GM18499 (cell line): ENCODE measurements around the gene CRELD2.

Source experiments
- ATAC-seq: cut with Tn5 transposase; IDR thresholded peaks from one replicate; pipeline ENCODE4 v1.9.1; 2021; ENCODE audit warnings: moderate number of reproducible peaks; ENCODE audit not compliant: insufficient read depth, unreplicated experiment

The CRELD2 gene

DNA sequence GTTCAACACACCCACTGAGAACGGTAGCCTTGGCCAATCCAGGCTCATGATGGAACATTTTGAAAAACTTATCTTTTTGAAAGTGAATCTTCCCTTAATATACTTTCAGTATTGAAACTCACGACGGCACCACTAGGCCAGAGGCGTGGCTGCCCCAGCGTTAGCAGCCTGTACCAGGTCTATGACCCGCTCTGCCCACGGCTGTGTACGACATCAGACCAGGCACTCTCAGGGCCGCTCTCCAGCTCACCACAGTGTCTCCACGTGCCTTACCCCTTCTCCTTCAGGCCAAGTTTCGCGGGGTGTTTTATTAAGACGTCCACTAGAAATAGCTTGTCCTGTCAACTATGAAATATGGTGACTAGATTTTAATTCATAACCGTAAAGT, 31.4 kb upstream of the CRELD2 start:
- ATAC-seq, result no peak

DNA sequence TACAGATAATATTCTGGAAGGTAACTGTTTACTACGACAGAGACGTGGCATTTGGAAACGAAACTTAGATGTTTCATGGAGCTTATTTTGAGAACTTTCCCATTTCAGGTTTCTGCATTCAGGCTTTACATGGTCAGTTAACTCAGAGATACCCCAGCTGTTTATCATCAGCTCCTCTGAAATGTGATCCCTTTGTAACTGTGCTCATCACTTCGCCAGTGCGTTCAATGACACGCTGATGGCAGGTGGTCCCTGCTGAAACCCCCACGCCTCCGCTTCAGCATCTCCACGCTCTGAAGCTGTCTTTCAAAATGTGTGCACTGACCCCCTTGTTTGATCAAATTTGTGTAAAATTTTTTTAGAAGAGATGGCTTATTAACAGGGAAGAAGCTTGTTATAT, 30.7 kb upstream of the CRELD2 start:
- no peak for ATAC-seq

DNA sequence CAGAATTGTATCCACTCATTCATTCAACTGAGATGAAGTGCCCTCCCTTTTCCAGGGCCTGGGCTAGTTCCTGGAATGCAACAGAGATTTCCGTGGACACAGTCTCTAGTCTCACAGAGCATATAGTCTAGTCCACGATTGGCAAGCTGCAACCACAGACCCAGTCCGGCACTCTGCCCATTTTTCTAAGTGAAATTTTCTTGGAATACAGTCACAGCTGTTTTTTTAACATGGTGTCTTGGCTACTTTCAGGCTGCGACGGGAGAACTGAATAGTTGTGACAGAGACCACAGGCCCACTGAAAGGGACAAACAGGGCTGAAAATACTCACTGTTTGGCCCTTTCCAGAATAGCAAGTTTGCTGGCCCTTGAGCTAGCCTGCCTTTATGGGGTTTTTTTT, 29.4 kb upstream of the CRELD2 start:
- no peak for ATAC-seq

DNA sequence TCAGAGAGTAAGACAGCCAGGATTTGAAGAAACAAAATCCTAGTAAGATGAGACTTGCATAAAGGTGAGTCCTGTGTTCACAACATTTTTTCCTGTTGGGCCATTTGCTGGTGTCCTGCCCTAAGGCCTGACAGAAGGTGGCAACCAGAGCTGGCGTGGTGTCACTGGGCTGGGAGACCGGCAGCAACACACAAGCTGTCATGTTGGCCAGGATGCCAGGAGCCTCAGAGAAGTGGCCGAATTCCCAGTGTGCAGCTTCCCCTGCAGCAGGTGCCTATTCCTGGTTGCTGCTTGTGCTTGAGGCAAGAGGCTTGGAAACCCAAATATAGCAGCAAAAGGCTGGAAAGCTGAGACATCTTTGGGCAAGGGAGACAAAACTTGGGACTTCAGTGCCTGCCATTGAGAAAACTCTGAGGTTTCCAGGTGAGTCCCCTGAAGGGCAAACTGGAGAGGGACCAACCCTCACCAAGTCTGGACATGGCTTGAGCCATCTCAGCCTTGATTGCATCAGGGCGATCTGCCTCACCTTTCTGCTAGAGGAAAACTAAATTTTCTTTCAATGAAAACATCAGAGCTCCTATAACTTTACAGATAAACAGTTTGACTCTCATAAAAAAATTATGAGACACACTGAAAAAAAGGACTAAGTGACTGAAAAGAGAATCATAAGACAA, 26.1 kb upstream of the CRELD2 start:
- no peak for ATAC-seq

DNA sequence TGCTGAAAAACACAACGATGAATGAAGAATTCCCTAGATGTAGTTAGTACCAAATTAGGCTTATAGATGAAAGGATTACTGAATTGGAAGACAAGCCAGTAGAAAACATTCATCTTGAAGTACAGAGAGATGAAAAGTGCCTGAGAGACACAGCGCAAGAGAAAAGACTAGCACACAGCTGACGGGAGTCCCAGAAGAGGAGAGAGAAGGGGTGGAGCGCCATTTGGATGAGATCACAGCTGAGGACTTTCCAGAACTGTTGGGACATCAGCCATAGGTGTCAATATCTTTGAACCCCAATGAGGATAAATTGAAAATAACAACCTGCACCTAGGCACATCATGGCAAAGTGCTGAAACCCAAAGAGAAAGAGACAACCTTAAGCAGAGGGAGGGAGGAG, 25.4 kb upstream of the CRELD2 start:
- ATAC-seq, result no peak

DNA sequence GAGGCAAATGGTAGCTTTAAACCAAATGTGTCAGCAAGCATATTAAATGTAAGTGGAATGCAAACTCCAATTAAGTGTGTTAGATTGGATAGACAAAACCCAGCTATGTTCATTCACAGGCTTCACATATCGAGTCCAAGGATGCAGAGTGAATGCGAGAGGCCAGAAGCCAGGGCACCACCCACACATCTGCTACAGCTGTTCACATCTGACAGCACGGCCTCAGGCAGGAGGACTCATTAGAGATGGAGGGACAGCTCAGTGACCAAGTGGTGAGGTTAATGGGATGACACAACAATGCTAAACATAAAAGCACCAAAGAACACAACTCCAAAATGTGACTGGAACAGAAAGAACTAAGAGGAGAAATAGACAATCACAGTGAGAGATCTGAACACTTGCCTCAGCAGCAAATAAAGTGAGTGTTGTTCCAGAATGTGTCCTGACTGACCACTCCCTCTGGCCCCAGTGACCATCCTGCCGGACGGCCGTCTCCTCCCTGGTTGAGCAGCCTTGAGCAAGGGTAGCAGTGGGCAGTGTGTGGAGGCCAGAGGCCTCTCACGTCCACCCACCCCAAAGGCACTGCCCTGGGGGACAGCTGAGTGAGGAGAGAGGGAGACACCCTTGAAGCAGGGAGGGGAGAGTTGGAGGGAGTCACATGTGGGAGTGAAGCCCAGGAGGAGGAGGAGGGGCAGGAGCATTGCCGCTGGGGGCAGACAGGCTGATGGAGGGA, 23.9 kb upstream of the CRELD2 start:
- ATAC-seq, result no peak

DNA sequence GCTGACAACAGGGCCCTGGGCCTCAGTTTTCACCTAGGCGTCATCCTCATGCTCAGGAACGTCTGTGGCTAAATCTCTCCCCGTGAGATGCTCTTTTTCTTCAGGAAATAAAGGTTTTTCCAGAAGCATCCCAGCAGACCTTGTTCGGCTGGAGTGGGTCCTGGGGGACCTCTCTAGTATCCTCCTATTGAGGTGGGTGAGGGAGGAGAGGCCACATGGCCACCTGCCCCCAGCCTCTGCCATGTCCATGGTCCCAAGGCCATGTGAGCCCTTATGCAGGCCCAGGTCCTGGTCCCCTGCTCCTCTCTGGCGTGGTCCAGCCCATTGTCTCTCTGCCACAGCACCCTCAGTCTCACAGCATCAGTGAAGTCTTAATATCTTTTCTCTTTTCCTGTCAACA, 22.2 kb upstream of the CRELD2 start:
- no peak for ATAC-seq

DNA sequence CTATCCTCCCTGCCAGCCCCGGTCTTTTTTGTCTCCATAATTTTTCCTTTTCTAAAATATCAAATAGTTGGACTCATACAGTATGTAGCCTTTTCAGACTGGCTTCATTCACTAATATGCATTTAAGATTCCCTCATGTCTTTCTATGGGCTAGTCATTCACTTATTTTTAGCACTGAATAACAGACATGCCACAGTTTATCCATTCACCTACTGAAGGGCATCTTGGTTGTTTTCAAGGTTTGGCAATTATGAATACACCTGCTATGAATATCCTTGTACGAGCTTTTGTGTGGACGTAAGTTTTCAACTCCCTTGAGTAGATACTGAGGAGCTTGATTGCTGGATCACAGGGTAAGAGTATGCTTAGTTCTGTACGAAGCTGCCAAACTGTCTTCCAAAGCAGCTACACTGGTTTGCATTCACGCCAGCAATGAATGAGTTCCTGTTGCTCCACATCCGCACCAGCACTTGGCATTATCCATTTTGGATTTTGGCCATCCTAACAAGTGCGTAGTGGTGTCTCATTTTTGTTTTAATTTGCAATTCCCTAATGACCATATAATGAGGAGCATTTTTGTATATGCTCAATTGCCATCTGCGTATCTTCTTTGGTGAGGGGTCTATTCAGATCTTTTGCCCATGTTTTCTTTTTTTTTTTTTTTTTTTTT, 21.3 kb upstream of the CRELD2 start:
- ATAC-seq, result no peak

DNA sequence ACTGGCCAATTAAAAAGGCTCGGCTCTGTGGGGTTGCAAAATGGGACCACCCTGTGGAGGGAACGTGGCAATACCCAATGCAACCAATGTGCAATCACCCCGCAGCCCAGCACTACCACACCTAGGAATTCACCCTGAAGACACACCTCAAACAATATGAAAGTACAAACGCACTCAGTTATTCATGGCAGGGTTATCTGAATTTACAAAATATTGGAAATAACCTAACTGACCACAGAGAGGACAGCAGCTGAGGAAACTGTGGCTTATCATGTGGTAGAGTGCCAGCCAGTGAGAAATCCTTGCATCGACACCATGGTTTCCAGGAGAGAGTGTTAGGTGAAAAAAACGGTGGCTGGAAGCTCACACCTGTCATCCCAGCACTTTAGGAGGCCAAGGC, 18.9 kb upstream of the CRELD2 start:
- no peak for ATAC-seq

DNA sequence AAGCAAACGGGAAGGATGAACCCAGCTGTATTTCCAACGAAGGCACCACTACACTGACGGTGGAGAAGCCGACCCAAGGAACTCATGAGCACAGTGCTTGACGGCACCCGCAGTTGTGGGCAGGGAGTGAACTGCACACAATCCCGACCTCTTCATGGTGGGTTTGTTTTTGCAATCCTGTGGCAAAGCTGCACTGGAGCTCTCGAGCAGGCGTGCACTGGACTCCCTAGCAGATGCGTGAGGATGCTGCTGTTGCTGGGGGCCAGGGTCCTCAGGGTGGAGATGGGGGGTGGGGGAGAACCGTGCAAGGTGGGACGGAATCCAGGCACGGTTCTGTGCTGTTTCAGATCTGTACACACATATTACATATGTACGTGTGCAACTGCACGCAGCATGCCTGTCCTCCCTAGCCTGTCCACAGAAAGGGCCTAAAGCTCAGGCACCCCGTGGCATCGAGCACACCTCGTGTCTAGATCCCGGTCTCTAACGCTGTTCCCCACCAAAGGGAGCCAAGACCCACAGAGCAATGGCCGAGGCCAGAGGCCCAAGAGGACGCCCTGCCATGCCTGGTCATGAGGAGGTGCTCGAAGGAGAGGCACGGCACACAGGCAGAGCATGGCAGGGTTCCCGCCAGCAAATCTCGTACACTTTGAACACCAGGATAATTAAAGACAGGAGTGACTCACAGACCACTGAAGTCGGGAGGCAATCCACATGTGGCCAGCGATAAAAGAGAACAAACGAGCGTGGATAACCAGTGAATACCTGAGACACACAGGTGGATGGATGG, 17.8 kb upstream of the CRELD2 start:
- no peak for ATAC-seq

DNA sequence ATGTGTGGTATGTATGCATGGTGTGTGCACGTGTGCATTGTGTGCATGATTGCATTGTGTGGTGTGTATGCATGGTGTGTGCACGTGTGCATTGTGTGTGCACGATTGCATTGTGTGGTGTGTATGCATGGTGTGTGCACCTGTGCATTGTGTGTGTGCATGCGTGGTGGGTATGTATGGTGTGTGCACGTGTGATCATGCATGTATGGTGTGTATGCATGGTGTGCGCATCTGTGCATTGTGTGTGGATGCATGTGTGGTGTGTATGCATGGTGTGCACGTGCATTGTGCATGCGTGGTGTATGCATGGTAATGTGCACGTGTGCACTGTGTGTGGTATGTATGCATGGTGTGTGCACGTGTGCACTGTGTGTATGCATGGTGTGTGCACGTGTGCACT, 17.0 kb upstream of the CRELD2 start:
- ATAC-seq, result no peak

DNA sequence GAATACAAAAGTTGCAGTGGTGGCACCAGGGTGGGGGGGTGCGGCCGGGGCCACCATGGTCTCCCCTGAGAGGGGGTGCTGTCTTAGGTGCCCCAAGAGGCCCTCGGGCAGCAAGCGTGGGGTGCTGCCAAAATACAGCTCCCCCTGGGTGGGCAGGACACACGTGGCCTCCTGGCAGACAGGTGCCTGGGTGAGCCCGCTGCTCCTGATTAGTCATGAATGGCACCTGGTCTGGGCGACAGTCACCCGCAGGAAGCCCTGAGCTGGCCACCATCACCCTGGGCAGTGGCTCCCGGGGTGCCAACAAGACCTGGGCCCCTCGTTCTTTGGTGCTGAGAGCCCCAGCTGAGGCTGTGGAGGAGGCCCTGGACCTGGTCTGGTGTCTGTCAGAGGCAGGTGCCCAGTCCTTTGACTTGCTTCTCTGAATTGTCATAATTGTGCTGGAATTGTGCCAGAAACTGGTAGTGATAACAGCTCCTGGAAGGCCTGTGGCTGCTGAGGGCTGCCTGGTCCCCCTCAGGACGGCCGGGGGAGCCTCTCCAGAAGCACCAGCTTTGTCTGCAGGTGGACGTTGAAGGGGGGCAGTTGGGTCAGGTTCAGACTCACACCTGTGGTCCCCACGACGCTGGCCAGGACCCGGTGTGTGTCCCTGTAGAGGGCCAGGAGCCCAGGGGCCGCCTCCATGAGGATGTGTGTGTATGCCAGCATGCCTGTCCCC, 15.0 kb upstream of the CRELD2 start:
- no peak for ATAC-seq

DNA sequence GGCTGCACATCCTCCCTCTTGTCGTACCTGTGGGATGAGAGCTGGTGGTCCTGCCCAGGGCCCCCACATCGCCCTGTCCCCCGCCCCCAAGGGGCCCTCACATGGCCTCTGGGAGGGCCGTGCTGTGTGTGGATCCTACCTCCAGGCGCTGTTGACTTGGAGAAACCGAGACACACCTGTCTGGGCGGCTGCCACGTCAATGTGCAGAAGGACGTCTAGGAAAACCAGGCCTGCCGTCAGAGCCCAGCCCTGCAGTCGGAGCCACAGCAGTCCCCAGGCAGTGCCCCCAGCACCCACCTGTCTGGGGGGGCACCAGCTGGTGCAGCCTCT, 14.4 kb upstream of the CRELD2 start:
- no peak for ATAC-seq

DNA sequence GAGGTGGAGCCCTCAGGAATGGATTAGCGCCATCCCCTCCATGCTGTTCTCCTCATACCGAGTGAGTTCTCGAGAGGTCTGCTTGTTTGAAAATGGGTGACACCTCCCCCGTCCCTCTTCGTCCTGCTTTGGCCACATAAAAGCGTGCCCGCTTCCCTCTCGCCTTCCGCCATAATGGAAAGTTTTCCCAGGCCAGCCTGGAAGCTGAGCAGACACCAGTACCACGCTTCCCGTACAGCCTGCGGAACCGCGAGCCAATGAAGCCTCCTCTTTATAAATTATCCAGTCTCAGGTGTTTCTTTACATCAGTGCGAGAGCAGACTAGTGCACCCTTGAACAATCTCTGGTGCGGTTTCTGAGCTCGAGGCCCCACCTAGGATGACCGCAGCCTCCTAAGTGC, 13.0 kb upstream of the CRELD2 start:
- ATAC-seq, result no peak

DNA sequence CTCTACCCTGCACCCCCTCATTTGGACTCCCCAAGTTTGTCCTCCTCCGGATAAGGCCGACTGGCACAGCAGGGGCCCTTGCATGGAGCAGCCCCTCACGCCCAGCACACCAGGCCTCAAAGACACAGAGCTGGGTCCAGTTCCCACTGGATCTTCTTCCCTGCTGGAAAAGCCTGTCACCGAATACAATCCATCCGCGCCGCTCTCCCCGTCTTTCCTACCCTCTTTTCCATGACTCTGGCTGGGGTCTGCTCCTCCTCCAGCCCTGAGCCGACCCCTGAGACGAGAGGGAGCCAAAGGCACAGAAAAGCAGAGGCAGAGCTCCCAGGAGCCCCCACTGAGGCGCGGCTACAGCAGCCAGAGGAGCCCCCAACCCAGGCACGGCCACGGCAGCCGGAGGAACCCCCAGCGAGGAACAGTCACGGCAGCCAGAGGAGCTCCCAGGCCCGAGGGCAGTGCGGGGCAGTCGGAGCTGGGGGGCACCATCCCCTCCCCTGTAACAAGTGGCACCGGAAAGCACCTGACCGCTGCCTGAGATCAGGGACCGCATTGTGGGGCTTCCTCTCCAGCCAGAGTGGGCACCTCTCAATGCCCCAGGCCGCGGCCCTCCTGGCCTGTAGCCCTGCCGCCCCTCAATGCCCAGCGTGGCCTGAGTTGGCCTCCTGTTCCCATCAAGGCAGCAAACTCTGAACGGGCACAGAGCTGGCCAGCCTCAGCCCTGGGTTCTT, 12.2 kb upstream of the CRELD2 start:
- ATAC-seq, result no peak

DNA sequence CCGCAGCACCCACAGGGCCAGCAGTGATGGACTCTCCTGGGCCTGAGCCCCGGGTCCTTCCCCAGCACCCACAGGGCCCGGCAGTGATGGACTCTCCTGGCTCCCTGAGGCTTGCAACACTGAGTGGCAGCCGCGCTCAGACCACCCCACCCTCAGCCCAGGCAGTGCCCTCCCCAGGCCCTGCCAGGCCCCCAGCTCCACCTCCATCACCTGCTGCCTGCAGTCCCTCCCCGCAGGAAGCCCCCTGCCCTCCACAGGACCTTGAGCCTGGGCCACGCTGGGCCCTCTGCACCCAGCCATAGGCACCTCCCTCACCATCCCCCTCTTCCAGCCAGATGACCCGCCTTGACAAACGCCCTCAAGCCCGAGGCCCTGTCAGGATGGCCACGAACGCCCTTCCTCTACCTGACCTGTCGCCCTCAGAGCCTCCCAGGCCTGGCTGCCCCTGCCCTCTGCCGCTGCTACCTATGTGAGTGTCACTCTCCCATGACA, 11.6 kb upstream of the CRELD2 start:
- no peak for ATAC-seq

DNA sequence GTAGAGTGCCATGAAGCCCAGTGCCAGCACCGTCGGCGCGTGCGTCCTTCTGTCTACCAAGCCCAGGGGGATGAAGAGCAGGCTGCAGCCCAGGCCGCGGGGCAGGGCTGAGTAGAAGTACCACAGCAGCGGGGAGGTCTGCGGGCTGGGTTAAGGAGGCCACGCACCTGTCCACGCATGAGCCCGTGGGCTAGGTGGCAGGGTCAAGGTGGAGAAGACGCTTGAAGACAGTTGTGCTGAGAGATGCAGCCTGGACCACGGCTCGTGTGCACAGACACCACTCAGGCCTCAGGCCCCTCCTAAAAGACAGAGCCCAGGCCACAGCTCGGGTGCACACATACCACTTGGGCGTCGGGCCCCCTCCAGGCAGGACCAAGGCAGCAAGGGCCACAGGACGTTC, 10.6 kb upstream of the CRELD2 start:
- ATAC-seq, result no peak

DNA sequence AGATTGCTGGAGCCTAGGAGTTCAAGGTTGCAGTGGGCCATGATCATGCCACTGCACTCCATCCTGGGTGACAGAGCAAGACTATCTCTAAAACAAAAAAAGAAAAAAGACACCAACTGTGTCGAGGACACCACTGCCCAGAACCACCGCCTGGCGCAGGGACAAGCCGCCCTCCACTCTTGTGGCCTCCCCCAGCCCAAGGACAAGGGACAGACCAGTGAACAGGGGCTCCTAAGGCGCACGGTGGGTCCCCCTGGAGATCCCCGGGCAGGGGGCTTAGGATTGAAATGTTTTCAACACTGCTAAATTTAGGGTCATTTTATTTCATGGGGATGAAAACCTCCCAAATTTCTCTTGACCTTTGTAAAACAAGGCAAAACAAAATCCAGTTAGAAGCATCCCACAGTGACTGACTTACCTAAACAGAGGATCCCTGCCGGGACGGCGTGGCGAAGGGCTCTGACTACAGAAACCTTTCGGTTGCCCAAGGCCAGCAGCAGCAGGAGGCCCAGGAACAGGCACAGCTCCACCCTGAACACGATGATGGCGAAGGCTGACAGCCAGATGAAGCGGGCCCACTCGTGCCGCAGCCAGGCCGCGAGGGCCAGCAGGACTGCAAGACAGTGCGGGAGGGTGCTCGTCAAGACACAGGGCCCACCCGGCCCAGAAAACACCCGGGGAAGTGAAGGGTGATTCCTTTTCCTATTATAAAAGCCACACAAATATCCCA, 8.8 kb upstream of the CRELD2 start:
- no peak for ATAC-seq
